Stimulated activated CD4-positive, alpha-beta T cell treated with anti-CD3 and anti-CD28 coated beads, Interleukin-4, amount 100 ng/mL, for 48 hours (primary cell): ENCODE measurements around the gene CA5B.
"Not testable (repeated sequence)": the region's sequence is repeated elsewhere in the genome, so short reads cannot be mapped to it uniquely, and the experiment has no call there.

Experiments used
- DNase-seq, 2 donors: peaks; one replicate each; pipeline ENCODE4 v3.0.0-alpha.2; 2020; ENCODE audit warnings: low read depth in 2 of 2

The CA5B gene

GRCh38 chrX:15747626-15748173 lies 9.6 kb downstream of the CA5B start:
- DNase-seq: no peak

- no peak for DNase-seq
These were observed 10.8 kb downstream of the CA5B start for GRCh38 chrX:15748841-15749240.

GRCh38 chrX:15749642-15750610 lies 11.9 kb downstream of the CA5B start:
- no peak for DNase-seq

- no peak for DNase-seq
These were observed 12.6 kb downstream of the CA5B start for GRCh38 chrX:15750611-15751154.

GRCh38 chrX:15751155-15751819 lies 13.2 kb downstream of the CA5B start:
- DNase-seq: no peak

- no peak for DNase-seq
These were observed 17.0 kb downstream of the CA5B start for GRCh38 chrX:15755091-15755490.

GRCh38 chrX:15758140-15758539 lies 20.1 kb downstream of the CA5B start:
- DNase-seq: no peak

GRCh38 chrX:15759886-15760285 lies 21.8 kb downstream of the CA5B start:
- DNase-seq: not testable (repeated sequence)

GRCh38 chrX:15761564-15762191 lies 23.6 kb downstream of the CA5B start:
- no peak for DNase-seq

- no peak for DNase-seq
These were observed 31.4 kb downstream of the CA5B start for GRCh38 chrX:15769300-15769954.

- DNase-seq: no peak
These were observed 44.1 kb downstream of the CA5B start for GRCh38 chrX:15781961-15782699.

GRCh38 chrX:15785176-15785750 lies 47.2 kb downstream of the CA5B start:
- no peak for DNase-seq

- DNase-seq: no peak
These were observed 48.8 kb downstream of the CA5B start for GRCh38 chrX:15786915-15787314.

- DNase-seq: peak; percentile 76 to 81
These were observed 52.1 kb downstream of the CA5B start, which contains the start of gene ZRSR2 for GRCh38 chrX:15789979-15790768. TSS of gene ZRSR2 (plus strand) at chrX:15790484. CDS start at chrX:15790496, 12 bp downstream.

GRCh38 chrX:15790769-15791290 lies 52.8 kb downstream of the CA5B start:
- no peak for DNase-seq

- DNase-seq: no peak
These were observed 59.6 kb downstream of the CA5B start for GRCh38 chrX:15797707-15798106.

GRCh38 chrX:15804563-15804962 lies 66.5 kb downstream of the CA5B start:
- DNase-seq: no peak

GRCh38 chrX:15808254-15808653 lies 70.2 kb downstream of the CA5B start:
- no peak for DNase-seq
